DND-41 (cell line): ENCODE measurements around the gene TUBB2B.

ENCODE experiments used
- CTCF ChIP-seq: IDR thresholded peaks from 2 replicates; pipeline ENCODE4 v1.5.1; 2012; ENCODE audit warnings: borderline replicate concordance, low read length, moderate library complexity, mild to moderate bottlenecking; ENCODE audit not compliant: poor library complexity, severe bottlenecking; ENCODE audit errors: extremely low read depth
- EZH2 ChIP-seq: IDR thresholded peaks from 3 replicates; pipeline ENCODE4 v1.6.1; 2012; ENCODE audit warnings: borderline replicate concordance, low read depth, mild to moderate bottlenecking, moderate library complexity, low read length, inconsistent platforms; ENCODE audit not compliant: severe bottlenecking

GRCh38 chr6:3175715-3176402 is 51.6 kb downstream of the TUBB2B start:
- TF ChIP-seq CTCF (no peak), EZH2 (no peak)
